GM18499 (cell line): ENCODE measurements around the gene ATF4.
"Not testable (repeated sequence)": the region's sequence is repeated elsewhere in the genome, so short reads cannot be mapped to it uniquely, and the experiment has no call there.

Experiments
- ATAC-seq: cut with Tn5 transposase; IDR thresholded peaks from one replicate; pipeline ENCODE4 v1.9.1; 2021; ENCODE audit warnings: moderate number of reproducible peaks; ENCODE audit not compliant: insufficient read depth, unreplicated experiment

The ATF4 gene

GRCh38 chr22:39489094-39490068, 31.0 kb upstream of the ATF4 start:
- no peak for ATAC-seq

- no peak for ATAC-seq
These were observed 30.1 kb upstream of the ATF4 start for GRCh38 chr22:39490135-39490798.

GRCh38 chr22:39490966-39491680, 29.2 kb upstream of the ATF4 start:
- no peak for ATAC-seq

- ATAC-seq, result no peak
These were observed 28.7 kb upstream of the ATF4 start for GRCh38 chr22:39491696-39492095.

- no peak for ATAC-seq
These were observed 28.2 kb upstream of the ATF4 start for GRCh38 chr22:39492186-39492585.

- ATAC-seq, result no peak
These were observed 26.6 kb upstream of the ATF4 start for GRCh38 chr22:39493759-39494158.

GRCh38 chr22:39494471-39495120, 25.8 kb upstream of the ATF4 start:
- no peak for ATAC-seq

GRCh38 chr22:39496131-39496838, 24.1 kb upstream of the ATF4 start:
- no peak for ATAC-seq

GRCh38 chr22:39497429-39497828, 22.9 kb upstream of the ATF4 start:
- ATAC-seq, result no peak

- ATAC-seq, result no peak
These were observed 22.0 kb upstream of the ATF4 start for GRCh38 chr22:39498368-39498767.

GRCh38 chr22:39498802-39499201, 21.6 kb upstream of the ATF4 start:
- no peak for ATAC-seq

- ATAC-seq, result no peak
These were observed 20.3 kb upstream of the ATF4 start for GRCh38 chr22:39500101-39500500.

- no peak for ATAC-seq
These were observed 18.7 kb upstream of the ATF4 start for GRCh38 chr22:39501644-39502108.

GRCh38 chr22:39502109-39502788, 18.1 kb upstream of the ATF4 start, which contains the start of gene MIEF1:
TSS of gene MIEF1 (plus strand) at chr22:39502290. CDS start at chr22:39511295, 9,005 bp downstream.
- ATAC-seq, result peak; percentile 61

GRCh38 chr22:39502789-39503409, 17.5 kb upstream of the ATF4 start:
- no peak for ATAC-seq

- ATAC-seq, result no peak
These were observed 16.7 kb upstream of the ATF4 start for GRCh38 chr22:39503630-39504029.

GRCh38 chr22:39504071-39504470, 16.3 kb upstream of the ATF4 start:
- ATAC-seq, result no peak

- not testable (repeated sequence) for ATAC-seq
These were observed 13.3 kb upstream of the ATF4 start for GRCh38 chr22:39507021-39507420.

- no peak for ATAC-seq
These were observed 12.0 kb upstream of the ATF4 start for GRCh38 chr22:39508393-39508792.
